Measurements from ENCODE around the gene ARHGAP25.

GRCh38 chr2:68734688-68735525 lies at the start of gene ARHGAP25:
- TF ChIP-seq CTCF (IDR thresholded peaks at IDR 0.05) (no peak), EP300 (IDR thresholded peaks at IDR 0.05) (no peak), POLR2A (IDR thresholded peaks at IDR 0.05) (no peak)
